T-cell (primary cell): ENCODE measurements around the gene ANKH. TPM values are rescaled to one million over a fixed set of nuclear protein-coding genes. Genes with fewer than 3 reads are reported as not detected.
A peak's percentile ranks its signal among the peaks of the same experiment; 100 is the strongest.

Source experiments
- ATAC-seq, 4 experiments: fragments of 200-7000 bp in 3 of 4; fragments of 150-1000 bp in 1 of 4; cut with Tn5 transposase; replicated peaks in 1 of 4; 1 replicate in 3 of 4; 2 replicates in 1 of 4; pipeline ENCODE4 v1.10.0; 2021; ENCODE audit warnings: moderate library complexity in 3 of 4, mild to moderate bottlenecking in 2 of 4, moderate number of reproducible peaks in 1 of 4
- CTCF ChIA-PET, 2 donors: fragments of 300-600 bp; sonication (Branson Sonifier 250); formaldehyde crosslinking; loops; one replicate each; lab custom pipeline; 2022; ENCODE audit warnings: antibody characterized with exemption in 2 of 2; lab: Charles Lee
- POLR2A ChIA-PET, 2 donors: fragments of 300-600 bp; sonication (Branson Sonifier 250); formaldehyde crosslinking; loops; one replicate each; lab custom pipeline; 2022; ENCODE audit warnings: antibody characterized with exemption in 2 of 2; lab: Charles Lee
- DNase-seq, 35 experiments: peaks; one replicate each; pipeline versions ENCODE4 v3.0.0 to v3.0.0-alpha.2; 2013 to 2023
- H3K27ac ChIP-seq: one replicate; pipeline ENCODE4 v1.5.1; 2013; ENCODE audit warnings: low read length
- H3K27me3 ChIP-seq, 2 experiments: replicated peaks in 1 of 2; 1 replicate in 1 of 2; 2 replicates in 1 of 2; pipeline versions ENCODE4 v1.6.1 to v1.7.0; 2013; ENCODE audit warnings: low read length in 1 of 2, mixed read lengths in 1 of 2; ENCODE audit not compliant: control insufficient read depth in 2 of 2, insufficient read depth in 2 of 2; ENCODE audit errors: extremely low read depth in 1 of 2
- H3K36me3 ChIP-seq, 2 donors: 1 replicate in 1 of 2; 2 replicates in 1 of 2; pipeline versions ENCODE4 v1.6.1 to v1.7.0; 2013; ENCODE audit warnings: low read length in 1 of 2; ENCODE audit not compliant: control insufficient read depth in 2 of 2, insufficient read depth in 1 of 2; ENCODE audit errors: extremely low read depth in 1 of 2
- H3K4me1 ChIP-seq, 2 experiments: 1 replicate in 1 of 2; 2 replicates in 1 of 2; pipeline versions ENCODE4 v1.6.1 to v1.7.0; 2013; ENCODE audit warnings: low read length in 2 of 2, mixed read lengths in 1 of 2; ENCODE audit not compliant: insufficient read depth in 2 of 2, control insufficient read depth in 1 of 2; ENCODE audit errors: extremely low read depth in 1 of 2
- H3K4me3 ChIP-seq, 2 donors: 1 replicate in 1 of 2; 2 replicates in 1 of 2; pipeline versions ENCODE4 v1.5.1 to v1.7.0; 2013; ENCODE audit warnings: mild to moderate bottlenecking in 2 of 2, low read length in 1 of 2, moderate library complexity in 1 of 2; ENCODE audit not compliant: control insufficient read depth in 1 of 2; ENCODE audit errors: extremely low read depth in 1 of 2
- H3K9me3 ChIP-seq: 2 replicates; pipeline ENCODE4 v1.7.0; 2013
- H3K27ac Mint-ChIP-seq, 2 donors: one replicate each; pipeline ENCODE4 v1.8.0; 2020 to 2021; ENCODE audit warnings: mild to moderate bottlenecking in 2 of 2, mixed read lengths in 2 of 2
- H3K27me3 Mint-ChIP-seq, 2 donors: one replicate each; pipeline ENCODE4 v1.8.0; 2021 to 2022; ENCODE audit warnings: mixed read lengths in 2 of 2
- H3K36me3 Mint-ChIP-seq: one replicate; pipeline ENCODE4 v1.8.0; 2021; ENCODE audit warnings: mixed read lengths
- H3K4me1 Mint-ChIP-seq, 3 donors: one replicate each; pipeline ENCODE4 v1.8.0; 2020 to 2022; ENCODE audit warnings: mixed read lengths in 3 of 3, mild to moderate bottlenecking in 1 of 3
- H3K4me3 Mint-ChIP-seq, 3 donors: one replicate each; pipeline ENCODE4 v1.8.0; 2020 to 2022; ENCODE audit warnings: mild to moderate bottlenecking in 3 of 3, mixed read lengths in 3 of 3, moderate library complexity in 3 of 3
- H3K9me3 Mint-ChIP-seq, 3 donors: one replicate each; pipeline ENCODE4 v1.8.0; 2020 to 2022; ENCODE audit warnings: mixed read lengths in 3 of 3
- WGBS: methylation state at CpG from one replicate; pipeline ENCODE4 v1.1.5; 2013; ENCODE audit warnings: missing lambda C conversion rate; ENCODE audit not compliant: insufficient coverage; 5-methylcytosine and 5-hydroxymethylcytosine counted together
- total RNA-seq, 35 experiments: library from RNA in 6 of 35; stranded (reverse) in 6 of 35; fragments of 120-200 nt in 1 of 35; gene quantifications; one replicate each; pipeline versions ENCODE4 v1.2.1 to v1.2.4 and lab custom pipeline; 2013 to 2026

Gene ANKH
- total RNA-seq, 5 donors from 2014 or later (not counting 1 experiment from before 2014, with no cell fraction given) = 98.9 to 200 (median 167) TPM

- no peak for DNase-seq
- no peaks in the 10 kb centered on the region for H3K4me1 ChIP-seq
- H3K27me3 ChIP-seq = no peaks in the 10 kb centered on the region
- H3K9me3 ChIP-seq = no peaks in the 10 kb centered on the region
- Mint-ChIP-seq H3K27ac (no peak overlapping the region), H3K27me3 (peaks cover 2 to 5% of the 10 kb centered on the region in 2 donors), H3K4me1 (no peaks in the 10 kb centered on the region), H3K36me3 (no peaks in the 10 kb centered on the region), H3K4me3 (no peak overlapping the region), H3K9me3 (no peaks in the 10 kb centered on the region)
- H3K4me3 ChIP-seq = no peak overlapping the region
- no peak overlapping the region for H3K27ac ChIP-seq
- ChIA-PET POLR2A (no interaction called here), CTCF (interaction anchor here in 1 of 2 donors (0.7 kb wide), 1 partner anchor 178 kb away, joined by 3 read pairs; no protein-coding TSS in a partner anchor)
- WGBS = 82% methylated on average over 4 of the region's 14 CpGs
- no peaks in the 10 kb centered on the region for H3K36me3 ChIP-seq
- ATAC-seq = no peak
Observed at GRCh38 chr5:14902826-14903560, 31.4 kb upstream of the ANKH start.

GRCh38 chr5:14901462-14902051 lies 30.0 kb upstream of the ANKH start:
- ChIA-PET POLR2A (no interaction called here), CTCF (no interaction called here)
- Histone ChIP-seq H3K9me3 (no peaks in the 10 kb centered on the region), H3K36me3 (no peaks in the 10 kb centered on the region), H3K4me3 (no peak overlapping the region), H3K27ac (no peak overlapping the region), H3K27me3 (no peaks in the 10 kb centered on the region), H3K4me1 (no peaks in the 10 kb centered on the region)
- Mint-ChIP-seq H3K4me1 (no peaks in the 10 kb centered on the region), H3K4me3 (no peak overlapping the region), H3K27ac (no peak overlapping the region), H3K27me3 (peaks cover 2 to 5% of the 10 kb centered on the region in 2 donors), H3K9me3 (no peaks in the 10 kb centered on the region), H3K36me3 (no peaks in the 10 kb centered on the region)
- ATAC-seq = no peak
- DNase-seq = no peak
- 49% methylated on average over 3 of the region's 7 CpGs for WGBS

- ATAC-seq (no peak), DNase-seq (no peak)
- ChIA-PET CTCF (no interaction called here), POLR2A (no interaction called here)
- Histone ChIP-seq H3K36me3 (no peaks in the 10 kb centered on the region), H3K9me3 (no peaks in the 10 kb centered on the region), H3K4me3 (no peak overlapping the region), H3K4me1 (no peaks in the 10 kb centered on the region), H3K27ac (no peak overlapping the region), H3K27me3 (peaks cover 0 to 3% of the 10 kb centered on the region in 2 experiments)
- H3K4me1 Mint-ChIP-seq = no peaks in the 10 kb centered on the region
- 84% methylated on average over 2 of the region's 9 CpGs for WGBS
- peaks cover 2 to 5% of the 10 kb centered on the region in 2 donors for H3K27me3 Mint-ChIP-seq
- no peaks in the 10 kb centered on the region for H3K9me3 Mint-ChIP-seq
- no peak overlapping the region for H3K27ac Mint-ChIP-seq
- H3K4me3 Mint-ChIP-seq = no peak overlapping the region
- H3K36me3 Mint-ChIP-seq = no peaks in the 10 kb centered on the region
Observed at GRCh38 chr5:14900693-14901461, 29.3 kb upstream of the ANKH start.

GRCh38 chr5:14896131-14896530 lies 24.6 kb upstream of the ANKH start:
- WGBS = 100% methylated on average over 5 of the region's 7 CpGs
- Histone ChIP-seq H3K9me3 (no peaks in the 10 kb centered on the region), H3K4me1 (no peaks in the 10 kb centered on the region), H3K36me3 (no peaks in the 10 kb centered on the region), H3K4me3 (no peak overlapping the region), H3K27ac (no peak overlapping the region), H3K27me3 (peaks cover 0 to 5% of the 10 kb centered on the region in 2 experiments)
- no peak overlapping the region for H3K4me3 Mint-ChIP-seq
- peaks cover 0 to 2% of the 10 kb centered on the region in 2 donors for H3K27me3 Mint-ChIP-seq
- H3K27ac Mint-ChIP-seq = no peak overlapping the region
- DNase-seq = no peak
- POLR2A ChIA-PET = no interaction called here
- no peaks in the 10 kb centered on the region for H3K4me1 Mint-ChIP-seq
- no peaks in the 10 kb centered on the region for H3K9me3 Mint-ChIP-seq
- CTCF ChIA-PET = interaction anchor here in 1 of 2 donors (0.7 kb wide), 1 partner anchor 169 kb away, joined by 3 read pairs; no protein-coding TSS in a partner anchor
- no peak for ATAC-seq
- no peaks in the 10 kb centered on the region for H3K36me3 Mint-ChIP-seq

- Histone ChIP-seq H3K4me1 (no peaks in the 10 kb centered on the region), H3K4me3 (no peak overlapping the region), H3K27ac (no peak overlapping the region), H3K9me3 (no peaks in the 10 kb centered on the region), H3K36me3 (no peaks in the 10 kb centered on the region), H3K27me3 (peaks cover 0 to 5% of the 10 kb centered on the region in 2 experiments)
- ATAC-seq (peak in 1 of 4 experiments; percentile 36), DNase-seq (peak in 1 of 35 experiments; percentile 29)
- Mint-ChIP-seq H3K27ac (no peak overlapping the region), H3K4me3 (no peak overlapping the region), H3K9me3 (no peaks in the 10 kb centered on the region), H3K36me3 (no peaks in the 10 kb centered on the region), H3K4me1 (no peaks in the 10 kb centered on the region), H3K27me3 (no peaks in the 10 kb centered on the region)
- CTCF ChIA-PET = interaction anchor here (0.6 to 0.8 kb wide), 6 partner anchors 29 to 1797 kb away, joined by 3 to 4 read pairs (median 3); no protein-coding TSS in a partner anchor
- POLR2A ChIA-PET = no interaction called here
- WGBS = 93% methylated on average over 3 of the region's 6 CpGs
Observed at GRCh38 chr5:14895301-14895700, 23.7 kb upstream of the ANKH start.

- no peak overlapping the region for H3K4me3 Mint-ChIP-seq
- H3K36me3 Mint-ChIP-seq = no peaks in the 10 kb centered on the region
- Histone ChIP-seq H3K27me3 (peaks cover 0 to 5% of the 10 kb centered on the region in 2 experiments), H3K27ac (no peak overlapping the region), H3K36me3 (no peaks in the 10 kb centered on the region), H3K9me3 (no peaks in the 10 kb centered on the region), H3K4me3 (no peak overlapping the region), H3K4me1 (no peaks in the 10 kb centered on the region)
- no peaks in the 10 kb centered on the region for H3K9me3 Mint-ChIP-seq
- no peak overlapping the region for H3K27ac Mint-ChIP-seq
- DNase-seq (no peak), ATAC-seq (no peak)
- no CpG with 5 or more reads among the region's 3 CpGs for WGBS
- ChIA-PET CTCF (interaction anchor here (0.6 to 0.8 kb wide), 5 partner anchors 30 to 1798 kb away, joined by 3 to 4 read pairs (median 3); no protein-coding TSS in a partner anchor), POLR2A (no interaction called here)
- H3K4me1 Mint-ChIP-seq = no peaks in the 10 kb centered on the region
- no peaks in the 10 kb centered on the region for H3K27me3 Mint-ChIP-seq
Observed at GRCh38 chr5:14894748-14895147, 23.2 kb upstream of the ANKH start.
